NCI-H345 treated with DMSO at 0.1 percent for 48 hours (cell line): Measurements from ENCODE around the gene FGGY.
"Not testable (repeated sequence)": the region's sequence is repeated elsewhere in the genome, so short reads cannot be mapped to it uniquely, and the experiment has no call there.

ENCODE experiments used
- DNase-seq: peaks from one replicate; lab custom pipeline; 2025; ENCODE audit not compliant: unreplicated experiment; lab: John Stamatoyannopoulos, UW

FGGY gene

GRCh38 chr1:59436637-59437036 lies 139.7 kb downstream of the FGGY start:
- DNase-seq: no peak

- no peak for DNase-seq
Observed at GRCh38 chr1:59438058-59438560, 141.2 kb downstream of the FGGY start.

GRCh38 chr1:59442492-59442891 lies 145.6 kb downstream of the FGGY start:
- no peak for DNase-seq

- DNase-seq: no peak
Observed at GRCh38 chr1:59443310-59443709, 146.4 kb downstream of the FGGY start.

DNA sequence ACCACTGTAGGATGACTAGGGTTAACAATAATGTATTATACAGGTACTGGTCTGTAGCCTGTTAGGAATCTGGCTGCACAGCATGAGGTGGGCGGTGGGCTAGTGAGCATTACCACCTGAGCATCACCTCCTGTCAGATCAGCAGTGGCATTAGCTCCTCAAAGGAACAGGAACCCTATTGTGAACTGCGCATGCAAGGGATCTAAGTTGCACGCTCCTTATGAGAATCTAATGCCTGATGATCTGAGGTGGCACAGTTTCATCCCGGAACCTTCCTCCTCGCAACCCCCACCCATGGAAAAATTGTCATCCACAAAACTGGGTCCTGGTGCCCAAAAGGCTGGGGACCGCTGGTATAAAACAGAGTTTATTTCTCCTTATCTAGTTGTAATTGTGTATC lies 147.6 kb downstream of the FGGY start:
- DNase-seq: no peak

- no peak for DNase-seq
Observed at GRCh38 chr1:59445040-59445439, 148.1 kb downstream of the FGGY start.

DNA sequence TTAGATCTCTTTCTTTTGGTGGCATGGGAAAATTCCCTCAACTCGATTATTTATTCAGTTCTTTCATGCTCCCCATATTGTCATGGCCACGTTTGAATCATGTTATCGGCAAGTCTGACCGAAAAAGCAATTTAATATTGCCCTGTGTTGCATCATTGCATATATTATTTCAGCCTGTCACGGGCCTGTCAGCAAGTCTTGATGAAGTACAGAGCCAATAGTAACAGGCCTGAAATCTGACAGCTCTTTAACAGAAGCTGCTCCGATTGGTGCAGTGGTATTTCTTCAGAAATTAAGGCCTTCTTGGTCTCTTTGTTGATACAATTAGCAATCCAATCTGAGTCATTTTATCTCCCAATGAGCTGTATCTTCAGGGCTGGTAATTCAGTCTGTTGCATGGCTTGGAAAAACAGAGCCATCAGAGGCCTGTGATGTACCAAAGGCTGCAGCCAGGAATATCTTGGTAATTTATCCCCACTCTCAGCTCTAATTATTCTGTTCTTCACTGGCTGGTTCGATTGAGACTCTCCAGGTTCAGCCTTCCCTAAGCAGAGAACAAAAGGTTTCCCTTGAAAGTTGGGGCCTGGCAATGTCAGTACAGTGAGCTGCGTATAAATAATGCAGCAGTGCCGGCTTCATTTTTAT lies 149.5 kb downstream of the FGGY start:
- no peak for DNase-seq

DNA sequence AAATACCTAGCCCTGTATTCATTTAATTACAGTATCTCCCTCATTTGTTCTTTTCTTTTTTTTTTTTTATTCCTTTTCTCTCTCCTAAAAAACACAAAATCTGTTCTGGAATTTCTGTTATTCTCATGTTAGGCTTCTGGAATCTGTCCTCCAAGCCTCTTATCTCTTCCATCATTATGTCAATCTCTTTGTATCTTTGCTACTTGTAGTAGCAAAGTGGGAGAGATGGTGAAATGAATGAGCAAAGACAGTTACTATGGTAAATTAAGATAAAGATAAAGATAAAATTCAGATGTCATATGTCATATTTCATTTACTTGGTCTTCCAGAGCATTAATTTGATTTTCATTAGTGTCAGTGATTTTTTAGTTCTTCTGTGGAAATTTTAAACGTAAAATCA lies 155.1 kb downstream of the FGGY start:
- DNase-seq: no peak

GRCh38 chr1:59452559-59452958 lies 155.7 kb downstream of the FGGY start:
- DNase-seq: no peak

- no peak for DNase-seq
Observed at GRCh38 chr1:59453297-59453968, 156.5 kb downstream of the FGGY start.

DNA sequence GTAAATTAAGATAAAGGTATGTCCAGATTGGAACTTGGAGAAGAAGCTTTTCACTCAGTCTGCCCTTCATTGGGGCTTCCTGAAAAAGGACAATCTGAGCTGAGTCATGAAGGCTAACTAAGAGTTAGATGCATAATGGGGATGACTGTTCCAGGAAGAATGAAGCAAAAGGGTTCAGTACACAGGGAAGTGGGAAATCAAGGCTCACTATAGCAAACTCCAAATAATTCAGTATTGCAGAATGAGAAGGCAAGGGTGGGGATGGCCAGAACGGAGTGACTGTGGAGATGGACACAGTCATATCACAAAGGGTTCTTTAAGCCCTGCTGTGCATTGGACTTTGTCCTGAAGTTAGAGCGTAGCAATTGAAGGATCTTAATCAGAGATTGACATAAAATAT lies 158.3 kb downstream of the FGGY start:
- DNase-seq: no peak

- no peak for DNase-seq
Observed at GRCh38 chr1:59457786-59458185, 160.9 kb downstream of the FGGY start.

- DNase-seq: no peak
Observed at GRCh38 chr1:59458884-59459283, 162.0 kb downstream of the FGGY start.

- not testable (repeated sequence) for DNase-seq
Observed at GRCh38 chr1:59462942-59463341, 166.0 kb downstream of the FGGY start.

DNA sequence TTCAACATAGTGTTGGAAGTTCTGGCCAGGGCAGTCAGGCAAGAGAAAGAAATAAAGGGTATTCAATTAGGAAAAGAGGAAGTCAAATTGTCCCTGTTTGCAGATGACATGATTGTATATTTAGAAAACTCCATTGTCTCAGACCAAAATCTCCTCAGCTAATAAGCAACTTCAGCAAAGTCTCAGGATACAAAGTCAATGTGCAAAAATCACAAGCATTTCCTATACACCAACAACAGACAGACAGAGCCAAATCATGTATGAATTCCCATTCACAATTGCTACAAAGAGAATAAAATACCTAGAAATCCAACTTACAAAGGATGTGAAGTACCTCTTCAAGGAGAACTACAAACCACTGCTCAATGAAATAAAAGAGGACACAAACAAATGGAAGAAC lies 168.6 kb downstream of the FGGY start:
- not testable (repeated sequence) for DNase-seq

DNA sequence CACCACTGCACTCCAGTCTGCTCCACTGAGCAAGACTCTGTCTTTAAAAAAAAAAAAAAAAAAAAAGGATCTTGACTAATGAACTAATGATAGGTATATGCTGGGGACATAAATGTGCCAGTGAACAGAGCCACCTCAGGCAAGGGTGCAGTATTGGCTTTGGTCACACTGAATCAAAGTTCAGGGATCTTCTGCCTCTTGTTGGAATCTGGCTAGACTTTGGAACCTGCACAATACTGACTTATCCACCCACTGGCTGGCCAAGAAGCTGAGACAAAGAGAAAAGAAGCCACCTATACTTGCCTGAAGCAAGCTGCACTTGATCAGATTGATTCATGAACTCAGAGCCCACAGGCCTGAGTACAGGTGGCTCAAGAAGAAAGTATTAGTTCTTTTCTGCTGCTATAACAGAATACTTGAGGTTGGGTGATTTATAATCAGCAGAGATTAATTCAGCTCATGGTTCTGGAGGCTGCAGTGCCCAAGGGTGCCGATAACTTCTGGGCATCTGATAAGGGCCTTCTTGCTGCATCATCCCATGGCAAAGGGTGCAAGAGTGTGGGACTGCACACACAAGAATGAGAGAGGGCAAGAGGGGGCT lies 172.0 kb downstream of the FGGY start:
- no peak for DNase-seq

- DNase-seq: not testable (repeated sequence)
Observed at GRCh38 chr1:59471991-59472570, 175.2 kb downstream of the FGGY start.

- DNase-seq: no peak
Observed at GRCh38 chr1:59473831-59474230, 176.9 kb downstream of the FGGY start.

GRCh38 chr1:59474496-59474895 lies 177.6 kb downstream of the FGGY start:
- no peak for DNase-seq

DNA sequence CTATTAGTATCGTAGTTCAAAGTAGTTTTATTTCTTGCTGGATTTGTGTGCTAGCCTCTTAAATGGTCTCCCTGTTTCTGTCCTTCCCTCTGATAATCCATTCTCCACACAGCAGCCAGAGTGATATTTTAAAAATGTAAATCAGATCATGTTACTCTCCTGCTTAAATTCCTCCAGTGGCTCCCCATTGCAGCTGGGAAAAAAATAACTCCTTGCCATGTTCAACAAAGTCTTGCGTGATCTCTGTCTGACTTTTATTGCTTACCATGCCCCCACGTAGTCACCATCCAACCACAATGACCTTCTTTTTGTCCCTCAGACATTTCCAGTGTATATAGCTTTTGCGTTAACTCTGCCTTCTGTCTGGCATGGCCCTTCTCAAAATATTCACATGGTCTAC lies 178.8 kb downstream of the FGGY start:
- no peak for DNase-seq

GRCh38 chr1:59477286-59477685 lies 180.4 kb downstream of the FGGY start:
- no peak for DNase-seq

DNA sequence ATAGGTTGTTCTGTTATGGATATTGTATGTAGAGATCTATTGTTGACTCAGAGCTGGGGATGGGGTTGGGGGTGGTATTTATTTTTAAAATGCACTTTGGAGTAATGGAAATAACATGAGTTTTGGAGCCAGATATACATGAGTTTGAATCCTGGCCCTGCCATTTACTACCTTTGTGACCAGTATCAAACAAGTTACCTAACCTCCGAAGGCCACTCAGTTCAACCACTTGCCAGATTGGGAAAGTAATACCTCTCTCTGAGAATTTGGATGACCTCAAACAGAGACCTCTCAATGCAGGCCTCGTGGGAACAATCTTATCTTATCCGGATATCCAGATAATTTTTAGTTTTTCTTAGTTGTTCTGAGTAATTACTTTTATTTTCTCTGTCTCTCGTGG lies 181.0 kb downstream of the FGGY start:
- DNase-seq: no peak
